NB4 (cell line): Measurements from ENCODE around the gene HGD.
"Not testable (repeated sequence)": the region's sequence is repeated elsewhere in the genome, so short reads cannot be mapped to it uniquely, and the experiment has no call there.

Experiments
- DNase-seq: peaks from one replicate; pipeline ENCODE4 v3.0.0; 2010; ENCODE audit warnings: low read depth
- H3K4me3 ChIP-seq: one replicate; pipeline ENCODE4 v1.5.1; 2011; ENCODE audit warnings: mild to moderate bottlenecking, low read depth, low read length, moderate library complexity
- MYC ChIP-seq: IDR thresholded peaks from 2 replicates; pipeline ENCODE4 v1.6.1; 2011; ENCODE audit warnings: low read depth, low read length
- POLR2A ChIP-seq: IDR thresholded peaks from 2 replicates; pipeline ENCODE4 v1.6.1; 2011; ENCODE audit warnings: mild to moderate bottlenecking; ENCODE audit not compliant: insufficient read length; ENCODE audit errors: extremely low read depth
- TF ChIP-seq, protein P1 (sequence below): IDR thresholded peaks from one replicate; pipeline ENCODE4 v1.5.1; 2012; ENCODE audit warnings: low read depth, low read length
- TF ChIP-seq, protein P2 (sequence below): IDR thresholded peaks from 2 replicates; pipeline ENCODE4 v1.6.1; 2011; ENCODE audit warnings: low read depth, low read length

HGD gene

GRCh38 chr3:120640231-120640630 is 41.8 kb downstream of the HGD start:
- no peak overlapping the region for H3K4me3 ChIP-seq
- TF ChIP-seq POLR2A (no peak), MYC (no peak)
- TF ChIP-seq, protein P1, sequence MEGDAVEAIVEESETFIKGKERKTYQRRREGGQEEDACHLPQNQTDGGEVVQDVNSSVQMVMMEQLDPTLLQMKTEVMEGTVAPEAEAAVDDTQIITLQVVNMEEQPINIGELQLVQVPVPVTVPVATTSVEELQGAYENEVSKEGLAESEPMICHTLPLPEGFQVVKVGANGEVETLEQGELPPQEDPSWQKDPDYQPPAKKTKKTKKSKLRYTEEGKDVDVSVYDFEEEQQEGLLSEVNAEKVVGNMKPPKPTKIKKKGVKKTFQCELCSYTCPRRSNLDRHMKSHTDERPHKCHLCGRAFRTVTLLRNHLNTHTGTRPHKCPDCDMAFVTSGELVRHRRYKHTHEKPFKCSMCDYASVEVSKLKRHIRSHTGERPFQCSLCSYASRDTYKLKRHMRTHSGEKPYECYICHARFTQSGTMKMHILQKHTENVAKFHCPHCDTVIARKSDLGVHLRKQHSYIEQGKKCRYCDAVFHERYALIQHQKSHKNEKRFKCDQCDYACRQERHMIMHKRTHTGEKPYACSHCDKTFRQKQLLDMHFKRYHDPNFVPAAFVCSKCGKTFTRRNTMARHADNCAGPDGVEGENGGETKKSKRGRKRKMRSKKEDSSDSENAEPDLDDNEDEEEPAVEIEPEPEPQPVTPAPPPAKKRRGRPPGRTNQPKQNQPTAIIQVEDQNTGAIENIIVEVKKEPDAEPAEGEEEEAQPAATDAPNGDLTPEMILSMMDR, result no peak
- no peak for DNase-seq

DNA sequence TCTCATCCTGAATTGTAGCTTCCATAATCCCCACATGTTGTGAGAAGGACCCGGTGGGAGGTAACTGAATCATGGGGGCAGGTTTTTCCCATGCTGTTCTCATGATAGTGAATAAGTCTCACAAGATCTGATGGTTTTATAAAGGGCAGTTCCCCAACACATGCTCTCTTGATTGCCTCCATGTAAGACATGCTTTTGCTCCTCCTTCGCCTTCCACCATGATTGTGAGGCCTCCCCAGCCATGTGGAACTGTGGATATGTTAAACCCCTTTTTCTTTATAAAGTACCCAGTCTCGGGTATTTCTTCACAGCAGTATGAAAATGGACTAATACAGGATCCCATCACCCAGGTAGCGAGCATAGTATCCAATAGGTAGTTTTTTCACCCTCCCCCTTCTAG is 43.2 kb downstream of the HGD start:
- not testable (repeated sequence) for H3K4me3 ChIP-seq, DNase-seq

GRCh38 chr3:120637851-120638559 is 44.0 kb downstream of the HGD start:
- peak; percentile 27 for DNase-seq
- H3K4me3 ChIP-seq, result no peak overlapping the region
- TF ChIP-seq MYC, result no peak
- TF ChIP-seq POLR2A, result no peak
- TF ChIP-seq, protein P2, sequence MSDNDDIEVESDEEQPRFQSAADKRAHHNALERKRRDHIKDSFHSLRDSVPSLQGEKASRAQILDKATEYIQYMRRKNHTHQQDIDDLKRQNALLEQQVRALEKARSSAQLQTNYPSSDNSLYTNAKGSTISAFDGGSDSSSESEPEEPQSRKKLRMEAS, result no peak
- TF ChIP-seq, protein P1, result no peak

DNA sequence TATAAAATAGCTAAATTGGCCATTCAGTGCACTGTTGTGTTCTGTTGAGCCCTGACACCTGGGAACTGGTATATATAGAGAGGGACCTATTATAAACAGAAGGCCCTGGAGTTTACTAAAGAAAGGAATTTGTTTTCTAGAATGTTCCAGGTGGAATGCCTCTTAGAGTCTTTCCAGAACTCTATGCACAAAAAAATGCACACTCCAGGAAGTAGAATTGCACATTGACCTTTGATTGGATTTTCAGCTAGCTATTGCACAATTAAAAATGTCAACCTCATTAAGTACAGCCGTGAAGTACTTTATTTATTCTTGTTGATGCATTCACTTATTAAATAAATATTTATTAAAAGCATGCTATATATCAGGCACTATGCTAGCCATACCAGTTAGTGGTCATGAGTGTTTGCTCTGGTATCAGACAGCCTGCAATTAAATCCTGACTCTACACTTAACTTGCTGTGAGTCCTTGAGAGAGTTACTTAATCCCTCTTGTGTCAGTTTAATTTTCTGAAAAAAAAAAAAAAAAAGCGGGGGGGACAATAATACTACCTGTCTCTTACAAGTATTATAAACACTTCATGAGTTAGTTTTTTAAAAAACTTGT is 45.1 kb downstream of the HGD start:
- H3K4me3 ChIP-seq, result no peak overlapping the region
- no peak for TF ChIP-seq MYC
- TF ChIP-seq, protein P2, result no peak
- no peak for DNase-seq

DNA sequence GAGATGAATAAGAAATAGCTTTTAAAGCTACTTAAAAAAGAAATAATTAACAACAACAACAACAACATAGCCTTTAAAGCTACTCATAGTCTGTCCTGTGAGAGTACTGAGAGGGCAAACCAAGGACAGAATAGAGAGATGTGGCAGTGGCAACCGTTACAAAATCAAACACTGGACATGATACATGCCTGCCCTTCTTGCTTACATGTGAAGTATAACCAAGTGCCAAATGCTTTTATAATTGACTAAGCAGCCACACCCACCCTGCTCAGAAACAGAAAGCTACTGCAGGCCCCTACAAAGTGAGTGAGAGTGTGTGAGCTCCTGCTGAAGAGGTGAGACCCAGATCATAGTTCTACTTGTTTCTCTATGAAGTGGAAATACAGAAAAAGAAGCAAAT is 47.5 kb downstream of the HGD start:
- TF ChIP-seq MYC (no peak), POLR2A (no peak)
- TF ChIP-seq, protein P2, result no peak
- TF ChIP-seq, protein P1, result no peak
- no peak overlapping the region for H3K4me3 ChIP-seq
- DNase-seq, result no peak

- H3K4me3 ChIP-seq, result no peak overlapping the region
- TF ChIP-seq, protein P2, result no peak
- TF ChIP-seq MYC (no peak), POLR2A (no peak)
- TF ChIP-seq, protein P1, result no peak
- no peak for DNase-seq
Measured at GRCh38 chr3:120625159-120625586, 56.9 kb downstream of the HGD start.

- DNase-seq, result no peak
- no peak overlapping the region for H3K4me3 ChIP-seq
- TF ChIP-seq, protein P1, result no peak
- no peak for TF ChIP-seq MYC
- TF ChIP-seq POLR2A, result no peak
- TF ChIP-seq, protein P2, result no peak
Measured at GRCh38 chr3:120623727-120624093, 58.3 kb downstream of the HGD start.
